GM21390 (cell line): ENCODE results near the gene KLHL24.
"Not testable (repeated sequence)": the region's sequence is repeated elsewhere in the genome, so short reads cannot be mapped to it uniquely, and the experiment has no call there.

Source experiments
- ATAC-seq: cut with Tn5 transposase; IDR thresholded peaks from one replicate; pipeline ENCODE4 v1.9.1; 2021; ENCODE audit not compliant: unreplicated experiment

The KLHL24 gene

DNA sequence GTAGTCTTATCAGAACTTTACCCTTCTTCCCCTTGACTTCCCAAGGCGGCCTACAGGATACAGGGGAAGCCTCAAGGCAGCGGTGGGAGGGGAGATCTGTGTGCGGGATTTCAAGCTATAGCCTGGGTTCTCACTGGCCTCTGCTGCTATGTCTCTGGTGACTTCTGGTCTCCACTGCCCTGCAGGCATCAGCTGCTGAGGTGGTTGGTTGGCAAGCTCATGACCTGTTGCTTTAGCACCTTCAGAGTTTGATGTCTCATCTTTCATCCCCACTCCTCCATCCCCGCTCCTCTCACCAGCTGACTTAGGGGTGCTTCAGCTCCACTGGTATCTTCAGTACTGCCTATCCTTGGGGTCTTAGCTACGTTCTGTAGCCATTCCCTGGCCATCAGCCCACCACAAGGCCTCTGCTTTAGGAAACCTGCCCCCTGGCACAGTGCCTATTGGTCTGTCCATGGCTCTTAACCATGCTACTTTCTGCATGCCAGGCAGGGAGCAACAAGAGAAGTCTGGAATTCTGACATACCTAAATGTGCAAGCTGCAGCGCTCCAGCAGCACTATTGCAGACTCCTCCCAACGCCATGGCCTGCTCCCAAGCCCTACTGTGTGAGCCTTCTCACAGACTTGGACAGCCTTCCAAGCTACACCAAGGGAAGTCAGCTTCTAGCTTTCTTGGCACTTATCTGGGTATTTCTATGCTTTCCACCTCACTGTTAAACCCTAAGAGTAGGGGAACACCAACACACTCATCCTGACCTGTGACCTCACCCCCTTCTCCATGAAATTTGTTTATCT is 60.3 kb downstream of the KLHL24 start:
- no peak for ATAC-seq

DNA sequence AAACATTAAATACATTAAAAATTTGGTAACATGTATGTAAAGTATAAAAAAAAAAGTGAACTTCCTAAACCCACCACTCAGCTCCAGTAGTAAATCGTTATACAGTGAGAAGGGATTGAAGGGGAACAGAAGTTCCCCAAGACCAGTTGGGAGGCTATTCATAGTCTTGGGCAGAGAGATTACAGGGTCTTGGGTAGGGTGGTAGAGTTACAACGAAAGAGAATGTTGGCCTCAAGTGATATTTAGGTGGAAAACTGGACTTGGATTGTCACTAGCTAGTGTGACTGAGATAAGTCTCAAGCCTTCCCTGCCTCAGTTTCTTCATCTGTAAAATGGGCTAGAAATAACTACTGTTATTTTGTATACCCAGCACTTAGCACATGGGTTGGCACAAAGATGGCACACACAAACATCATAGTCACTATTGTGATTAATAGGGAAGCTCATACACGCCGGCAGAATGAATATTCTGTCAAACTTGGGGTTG is 61.7 kb downstream of the KLHL24 start:
- no peak for ATAC-seq

DNA sequence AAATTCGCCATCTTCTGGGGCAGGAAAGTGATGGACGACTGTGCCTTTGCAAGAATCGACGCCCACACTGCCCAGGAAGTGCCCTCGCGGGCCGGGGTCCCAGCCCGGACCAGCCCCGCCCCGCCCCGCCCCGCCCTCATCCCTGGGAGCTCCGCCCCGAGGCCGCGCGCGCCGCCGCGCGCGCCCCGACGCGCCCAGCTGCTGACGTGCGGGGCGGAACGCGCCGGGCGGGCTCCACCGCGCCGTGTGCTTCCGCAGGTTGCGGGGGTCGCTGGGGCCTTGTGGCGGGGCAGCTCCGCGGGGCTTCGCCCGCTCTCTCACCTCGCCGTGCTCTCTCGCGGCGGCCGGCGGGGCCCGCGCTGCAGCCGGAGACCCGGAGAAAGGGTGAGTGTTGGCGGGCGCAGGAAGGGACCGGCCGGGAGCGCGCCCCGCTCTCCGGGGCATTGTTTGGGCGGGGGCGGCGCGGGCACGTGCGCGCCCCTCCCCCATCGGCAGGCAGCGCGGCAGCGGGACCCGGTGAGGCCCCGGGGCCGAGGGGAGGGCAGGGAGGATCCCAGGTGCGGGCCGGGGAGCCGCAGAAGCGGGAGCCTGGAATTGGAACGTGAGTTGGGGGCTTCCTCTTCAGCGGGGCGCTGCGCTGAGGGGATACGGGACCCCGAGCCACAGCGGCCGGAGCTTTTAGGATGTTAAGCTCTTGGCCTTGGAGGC is 62.3 kb downstream of the KLHL24 start, which contains the start of gene YEATS2:
Gene YEATS2 (plus strand): TSS at position 188 of the 708 bp plus-strand sequence. CDS start 17,366 bp downstream, outside the sequence.
- ATAC-seq = peak; percentile 77

DNA sequence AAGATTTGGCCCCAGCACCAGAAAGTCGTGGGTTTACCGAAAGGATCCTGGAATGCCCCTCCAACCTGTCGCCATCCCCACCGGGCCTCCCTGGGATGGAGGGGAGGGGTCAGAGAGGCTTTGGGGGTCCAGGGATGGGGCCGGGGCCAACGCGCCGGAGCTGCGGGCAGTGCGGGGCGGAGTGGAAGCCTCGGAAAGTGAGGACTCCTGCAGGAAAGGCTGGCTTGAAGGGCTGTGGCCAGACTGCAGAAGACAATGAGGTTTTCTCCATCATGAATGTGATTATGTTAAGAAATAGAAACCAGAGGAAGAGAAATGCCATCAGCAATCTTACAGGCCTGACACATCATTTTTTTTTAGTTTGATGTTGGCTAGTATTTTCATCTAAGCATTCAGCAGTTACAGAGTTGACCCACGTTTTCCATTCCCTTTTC is 62.9 kb downstream of the KLHL24 start:
- ATAC-seq = peak; percentile 13

DNA sequence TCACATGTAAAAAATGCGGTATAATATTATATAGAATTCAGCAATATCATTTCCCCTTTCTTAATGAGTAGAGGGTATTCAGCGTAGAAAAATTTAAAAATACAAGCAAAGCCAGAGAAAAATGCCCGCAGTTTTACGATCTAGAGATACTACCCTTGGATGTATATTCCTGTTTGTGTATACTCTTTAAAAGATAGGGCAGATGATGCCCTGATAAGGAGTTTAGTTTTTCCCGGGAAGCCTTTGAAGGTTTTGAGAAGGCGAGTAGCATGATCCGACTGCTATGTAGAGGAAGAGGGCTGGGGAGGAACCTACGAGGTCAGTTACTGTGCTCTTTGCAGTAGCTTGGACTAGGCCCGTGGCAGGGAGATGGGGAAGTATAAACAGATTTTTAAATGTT is 63.3 kb downstream of the KLHL24 start:
- no peak for ATAC-seq

DNA sequence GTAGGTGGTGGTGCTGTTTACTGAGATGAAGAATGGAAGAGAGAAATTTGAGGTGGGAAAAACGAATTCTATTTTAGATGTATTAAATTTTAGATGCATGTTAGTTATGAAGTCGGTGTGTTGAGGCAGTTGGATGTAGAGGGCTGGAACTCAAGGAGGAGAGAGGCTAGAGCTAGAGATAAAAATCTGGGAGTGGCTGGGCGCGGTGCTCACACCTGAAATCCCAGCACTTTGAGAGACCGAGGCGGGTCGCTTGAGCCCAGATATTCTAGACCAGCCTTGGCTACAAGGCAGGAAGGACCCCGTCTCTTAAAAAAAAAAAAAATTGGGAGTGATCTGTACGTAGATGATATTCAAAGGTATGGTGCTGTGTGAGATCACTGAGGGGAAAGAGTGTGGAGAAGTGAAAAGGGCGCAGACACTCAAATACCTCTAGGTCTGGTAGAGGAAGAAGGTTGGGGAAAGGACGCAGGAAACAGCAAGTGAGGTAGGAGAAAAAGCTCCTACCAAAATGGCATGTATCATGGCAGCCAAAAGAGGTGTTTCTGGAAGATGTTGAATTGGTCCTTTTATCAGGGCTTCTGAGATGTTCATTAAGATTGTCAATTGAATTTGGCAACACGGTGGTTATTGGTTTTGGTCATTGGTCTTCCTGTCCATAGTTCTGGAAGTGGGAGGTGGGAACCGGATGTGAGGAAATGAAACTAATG is 64.0 kb downstream of the KLHL24 start:
- no peak for ATAC-seq

DNA sequence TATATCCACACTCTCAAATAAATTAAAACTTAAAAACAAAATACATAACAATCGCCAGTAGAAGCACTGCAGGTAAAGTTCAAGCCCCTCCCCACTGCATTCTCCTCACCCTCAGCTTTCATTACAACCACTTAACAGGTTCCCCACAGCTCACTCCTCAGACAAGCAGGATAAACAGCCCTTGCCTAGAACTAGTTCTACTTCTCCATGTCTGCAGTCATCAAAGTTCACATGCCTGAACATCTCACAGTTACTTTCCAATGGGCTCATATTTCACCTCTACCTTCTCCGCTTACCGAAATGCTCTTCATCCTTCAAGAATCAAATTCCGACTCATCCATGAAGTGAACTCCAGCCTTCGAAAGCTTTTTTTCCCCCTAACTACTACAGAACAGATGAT is 66.3 kb downstream of the KLHL24 start:
- ATAC-seq = no peak

DNA sequence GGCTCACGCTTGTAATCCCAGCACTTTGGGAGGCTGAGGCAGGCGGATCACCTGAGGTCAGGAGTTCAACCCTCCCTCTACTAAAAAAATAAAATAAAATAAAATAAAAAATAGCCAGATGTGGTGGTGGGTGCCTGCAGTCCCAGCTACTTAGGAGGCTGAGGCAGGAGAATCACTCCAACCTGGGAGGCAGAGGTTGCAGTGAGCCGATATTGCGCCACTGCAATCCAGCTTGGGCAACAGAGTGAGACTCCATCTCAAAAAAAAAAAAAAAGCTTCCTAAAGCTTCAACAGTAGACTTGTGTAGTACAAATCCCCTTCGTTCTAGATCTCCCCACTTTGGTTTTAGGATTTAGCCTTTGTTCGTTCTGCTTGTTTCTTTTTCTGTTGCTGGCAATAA is 68.5 kb downstream of the KLHL24 start:
- not testable (repeated sequence) for ATAC-seq

DNA sequence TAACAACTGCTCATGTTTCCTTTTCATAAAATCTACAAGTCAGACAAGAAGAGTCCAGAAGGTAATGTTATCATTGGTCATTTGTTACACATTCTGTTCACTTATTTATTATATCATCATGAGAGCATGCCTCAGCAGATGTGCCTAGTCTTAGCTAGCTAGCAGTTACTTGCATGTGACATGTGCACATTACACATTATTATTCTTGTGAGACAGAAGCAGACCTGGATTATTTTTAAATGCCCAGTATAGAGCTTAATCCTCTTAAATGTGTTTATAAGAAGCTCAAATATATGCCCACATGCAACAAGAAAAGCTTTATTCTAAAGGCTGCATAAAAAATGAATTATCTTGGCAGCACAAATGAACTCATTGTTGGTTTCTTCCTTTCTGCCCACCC is 74.8 kb downstream of the KLHL24 start:
- no peak for ATAC-seq

DNA sequence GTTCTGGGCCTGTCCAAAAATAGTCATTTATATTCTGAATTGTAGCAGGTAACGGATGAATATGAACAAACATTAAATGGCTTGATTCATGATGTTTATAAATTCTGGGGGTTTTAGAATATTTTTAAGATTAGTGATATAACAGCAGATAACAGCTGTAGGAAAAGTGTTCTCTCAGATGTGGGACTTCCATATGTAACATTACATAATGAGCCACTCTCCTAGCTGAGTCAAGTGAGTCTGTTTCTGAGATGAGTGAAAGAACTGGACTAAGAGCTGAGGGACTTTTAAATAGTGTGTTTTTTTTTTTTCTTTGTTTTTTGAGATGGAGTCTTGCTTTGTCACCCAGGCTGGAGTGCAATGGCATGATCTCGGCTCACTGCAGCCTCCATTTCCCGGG is 76.1 kb downstream of the KLHL24 start:
- ATAC-seq = no peak

DNA sequence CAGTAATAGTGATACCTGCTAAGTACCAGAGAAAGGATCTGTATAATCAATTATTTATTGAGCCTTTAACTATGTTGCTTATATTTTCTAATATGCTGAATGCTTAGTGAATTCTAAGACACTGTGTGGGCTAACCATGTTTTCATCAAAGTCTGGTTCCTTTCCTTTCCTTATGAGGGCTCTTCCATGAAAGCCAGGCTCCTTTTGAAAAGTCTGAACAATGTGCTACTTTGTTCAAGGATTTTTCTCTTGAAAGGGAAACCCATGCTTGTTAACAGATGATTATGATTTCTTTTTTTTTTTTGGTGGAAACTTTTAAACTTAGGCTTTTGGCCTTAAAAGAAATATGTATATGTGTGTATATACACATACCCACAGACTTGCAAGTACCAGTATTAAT is 79.2 kb downstream of the KLHL24 start:
- no peak for ATAC-seq

DNA sequence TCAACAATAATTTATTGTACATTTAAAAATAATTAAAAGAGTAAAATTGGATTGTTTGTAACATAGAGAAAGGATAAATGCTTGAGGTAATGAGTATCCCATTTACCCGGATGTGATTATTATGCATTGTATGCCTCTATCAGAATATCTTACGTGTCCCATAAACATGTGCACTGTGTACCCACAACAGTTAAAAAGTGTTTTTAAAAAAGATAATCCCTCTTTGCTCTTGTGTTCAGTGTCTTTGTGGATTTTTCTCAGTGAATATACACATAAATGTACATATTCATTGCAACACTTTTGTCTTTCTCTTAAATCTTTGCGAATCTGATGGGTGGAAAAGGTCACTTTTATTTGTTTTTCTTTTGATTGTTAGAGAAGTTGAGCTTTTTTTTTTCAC is 82.6 kb downstream of the KLHL24 start:
- no peak for ATAC-seq

DNA sequence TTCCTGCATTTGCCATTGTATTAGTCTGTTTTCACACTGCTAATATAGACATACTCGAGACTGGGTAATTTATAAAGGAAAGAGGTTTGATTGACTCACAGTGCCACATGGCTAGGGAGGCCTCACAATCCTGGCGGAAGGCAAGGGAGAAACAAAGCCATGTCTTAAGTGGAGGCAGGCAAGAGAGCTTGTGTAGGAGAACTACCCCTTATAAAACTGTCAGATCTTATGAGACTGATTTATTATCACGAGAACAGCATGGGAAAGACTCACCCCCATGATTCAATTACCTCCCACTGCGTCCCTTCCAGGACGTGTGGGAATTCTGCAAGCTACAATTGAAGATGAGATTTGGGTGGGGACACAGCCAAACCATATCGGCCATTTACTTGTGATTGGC is 90.0 kb downstream of the KLHL24 start:
- no peak for ATAC-seq

DNA sequence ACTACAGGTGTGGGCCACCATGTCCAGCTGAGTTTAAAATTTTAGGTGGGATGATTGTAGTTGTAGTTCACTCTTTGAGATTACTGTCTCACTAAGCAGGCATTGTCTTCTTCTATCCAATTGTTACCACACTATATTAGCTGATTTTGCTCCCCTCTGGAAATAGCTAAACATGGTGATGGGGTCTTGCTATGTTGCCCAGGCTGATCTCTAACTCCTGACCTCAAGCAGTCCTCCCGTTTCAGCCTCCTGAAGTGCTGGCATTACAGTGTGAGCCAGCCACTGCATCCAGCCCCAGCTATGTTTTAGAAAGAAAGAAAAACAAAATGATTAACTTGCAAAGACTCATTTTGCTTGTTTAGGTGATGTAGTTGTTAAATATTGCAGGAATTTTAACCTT is 92.8 kb downstream of the KLHL24 start:
- ATAC-seq = no peak

DNA sequence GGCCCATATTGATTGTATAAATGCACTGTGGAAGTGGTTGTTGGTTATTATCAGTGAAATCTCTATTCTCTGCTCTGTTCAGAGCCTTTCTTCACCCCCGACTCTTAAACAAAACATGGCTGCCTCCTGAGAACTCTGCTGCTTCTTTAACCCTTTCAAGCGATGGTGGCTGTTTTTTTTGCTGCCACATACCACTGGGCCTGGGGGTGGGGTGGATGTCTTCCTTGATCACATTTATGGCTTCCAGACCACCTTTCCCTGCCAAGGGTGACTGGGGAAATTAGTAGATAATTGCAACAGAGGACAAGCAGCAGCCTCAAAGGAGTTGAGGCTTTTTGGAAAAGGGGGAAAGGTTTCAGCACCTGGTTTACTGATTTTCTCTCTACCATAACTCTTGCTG is 94.9 kb downstream of the KLHL24 start:
- no peak for ATAC-seq

DNA sequence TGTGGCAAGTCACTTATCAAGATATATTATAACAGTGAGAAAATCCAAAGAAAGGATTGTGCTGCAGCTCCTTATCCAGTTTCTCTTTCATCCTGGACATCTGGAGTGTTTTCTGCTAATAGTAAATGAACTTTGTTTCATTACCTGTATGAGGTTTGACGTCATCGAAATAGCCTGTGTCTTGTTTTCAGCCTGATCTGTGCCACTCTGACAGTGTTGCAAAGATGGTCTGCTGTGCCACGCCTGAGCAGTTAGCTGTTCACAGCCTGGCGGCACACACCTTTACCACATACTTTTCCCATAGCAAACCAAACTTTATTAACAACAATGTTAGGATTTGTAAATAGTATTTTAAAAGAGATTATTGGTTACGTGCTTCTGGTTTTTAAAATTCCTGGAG is 96.2 kb downstream of the KLHL24 start:
- ATAC-seq = no peak

DNA sequence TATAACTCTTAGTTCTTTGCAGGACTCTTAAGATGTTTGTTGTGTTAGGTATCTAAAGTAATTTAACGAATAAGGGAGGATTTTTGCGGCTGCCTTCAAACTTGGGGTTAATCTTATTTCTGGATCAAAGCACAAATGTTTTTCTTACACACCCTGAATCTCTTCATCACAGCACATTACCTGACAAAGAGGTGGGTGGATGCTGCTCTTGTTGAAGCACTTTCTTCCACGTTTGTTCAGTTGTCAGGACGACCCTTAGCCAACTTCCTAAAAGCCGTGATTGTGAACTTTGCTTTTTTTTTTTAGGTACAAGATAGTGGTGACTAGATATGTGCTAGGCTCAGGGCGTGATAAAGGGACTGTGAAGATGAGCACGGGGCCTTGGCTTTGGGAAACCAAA is 98.1 kb downstream of the KLHL24 start:
- ATAC-seq = no peak
